ENCODE data around the gene DNAJC13.
"Not testable (repeated sequence)": the region's sequence is repeated elsewhere in the genome, so short reads cannot be mapped to it uniquely, and the experiment has no call there.

Gene DNAJC13

DNA sequence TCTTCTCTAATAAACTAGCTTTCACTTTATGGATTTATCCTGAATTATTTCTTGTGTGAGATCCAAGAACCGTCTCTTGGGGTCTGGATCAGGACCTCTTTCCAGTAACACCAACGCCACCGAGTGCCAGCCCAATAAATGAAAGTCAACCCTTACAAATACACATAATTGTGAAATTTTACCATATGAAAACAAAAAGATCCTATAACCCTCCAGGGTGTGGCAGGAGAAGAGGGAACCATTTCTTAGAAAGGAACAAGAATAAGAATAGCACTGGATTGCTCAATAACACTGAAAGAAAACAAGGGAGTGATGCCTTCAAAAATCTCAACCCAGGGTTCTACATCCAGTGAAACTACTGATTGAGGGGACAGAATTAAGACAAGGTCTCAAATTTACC, 128.2 kb downstream of the DNAJC13 start:
- DNase-seq, result no peak

DNA sequence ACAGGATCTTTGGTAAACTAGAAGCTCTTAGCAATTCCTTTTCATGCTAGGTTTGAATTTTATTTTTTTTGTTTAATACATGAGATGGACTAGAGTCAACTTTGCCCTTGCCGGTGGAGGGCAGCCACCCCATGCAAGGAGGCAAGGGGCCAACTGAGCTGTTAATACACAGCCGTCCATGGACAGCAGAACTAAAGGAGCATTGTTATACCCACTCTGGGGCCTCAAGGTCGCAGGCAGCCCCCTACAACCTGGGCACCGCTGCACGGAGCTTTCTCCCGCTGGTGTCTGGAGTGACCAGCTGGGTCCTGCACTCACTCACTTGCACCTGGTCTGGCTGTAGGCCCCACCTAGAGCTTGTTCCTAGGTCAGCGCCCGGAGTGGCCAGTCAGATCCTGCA, 131.9 kb downstream of the DNAJC13 start:
- no peak for DNase-seq

DNA sequence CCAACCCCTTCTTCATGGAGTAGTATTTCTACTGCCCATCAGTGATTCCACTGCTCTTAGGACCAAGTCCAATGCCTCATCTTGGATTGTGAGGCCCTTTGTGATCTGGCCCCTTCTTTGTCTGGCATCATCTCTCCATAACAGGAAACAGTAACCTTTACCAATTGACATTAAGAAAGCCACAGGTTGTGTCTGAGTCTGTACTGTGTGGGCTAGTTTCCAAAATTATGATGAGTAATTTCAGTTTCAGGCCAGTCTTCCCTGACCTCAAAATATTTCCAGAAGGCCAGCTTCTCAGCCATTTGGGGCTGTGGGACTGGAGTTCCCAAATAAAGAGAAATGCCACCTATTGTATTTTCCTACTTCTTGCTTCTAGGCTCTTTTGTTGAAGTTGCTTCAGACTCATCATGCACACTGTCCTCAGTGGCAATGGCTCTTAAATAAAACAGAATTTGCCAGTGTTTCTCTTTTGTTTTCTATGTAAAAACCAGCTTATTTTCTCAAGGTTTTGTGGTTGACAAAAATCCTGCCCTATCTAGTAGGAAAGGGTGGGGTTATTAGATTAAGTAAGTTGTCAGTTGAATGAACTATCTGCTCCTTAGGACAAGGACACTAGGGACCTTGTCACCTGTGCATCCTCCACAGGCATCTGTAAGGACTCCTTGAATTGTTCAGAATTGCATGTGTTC, 132.7 kb downstream of the DNAJC13 start:
- DNase-seq, result no peak

DNA sequence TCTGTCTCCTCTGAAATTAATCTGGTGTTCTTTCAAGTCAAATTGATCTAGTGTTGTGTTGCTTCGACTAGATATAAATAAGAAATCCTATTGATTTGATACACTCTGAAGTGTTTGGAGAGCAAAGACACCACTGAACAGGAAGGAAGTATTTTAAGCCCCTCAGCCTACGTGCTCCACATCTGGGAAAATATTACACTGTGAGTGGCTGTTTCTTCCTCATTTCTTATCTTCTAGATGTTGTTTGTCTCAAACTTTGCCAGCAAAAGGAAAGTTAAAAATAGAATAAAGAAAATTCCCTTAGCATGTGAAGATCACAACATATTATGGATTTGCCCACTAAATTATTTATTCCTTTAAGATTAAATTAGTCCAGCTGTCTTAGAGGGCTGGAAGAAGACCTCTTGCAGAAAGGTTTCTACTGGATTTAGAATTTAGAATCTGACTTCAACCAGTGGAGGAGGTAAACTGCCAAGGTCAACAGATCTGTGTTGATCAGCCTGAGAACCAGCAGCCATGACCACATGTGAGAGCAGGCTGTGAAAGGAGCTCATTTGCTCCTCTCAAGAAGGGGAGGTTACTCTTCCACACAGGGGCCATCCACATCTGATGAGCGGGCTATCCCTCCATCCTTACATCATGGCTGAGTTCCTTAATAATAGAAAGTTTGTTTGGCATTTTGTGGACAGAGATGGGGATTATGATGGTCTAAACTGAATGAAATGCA, 133.4 kb downstream of the DNAJC13 start:
- no peak for DNase-seq

DNA sequence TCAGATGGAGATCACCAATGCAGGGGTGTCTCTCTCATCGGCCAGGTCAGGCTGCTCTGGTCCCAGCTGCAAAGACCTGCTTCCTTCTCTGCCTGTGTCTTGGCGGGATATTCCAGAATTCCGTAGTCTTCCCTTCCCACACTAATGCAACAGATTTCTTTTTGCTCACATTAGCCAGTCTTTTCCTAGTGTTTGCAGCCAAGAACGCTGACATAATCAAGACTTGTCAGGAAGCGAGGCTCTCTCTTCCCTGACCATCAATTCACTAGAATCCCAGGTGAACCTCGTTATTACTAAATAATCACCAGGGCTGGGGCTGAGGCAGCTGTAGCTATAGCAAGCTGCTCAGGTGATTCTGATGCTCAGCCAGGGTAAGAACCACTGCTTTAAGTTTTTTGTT, 136.5 kb downstream of the DNAJC13 start:
- no peak for DNase-seq

DNA sequence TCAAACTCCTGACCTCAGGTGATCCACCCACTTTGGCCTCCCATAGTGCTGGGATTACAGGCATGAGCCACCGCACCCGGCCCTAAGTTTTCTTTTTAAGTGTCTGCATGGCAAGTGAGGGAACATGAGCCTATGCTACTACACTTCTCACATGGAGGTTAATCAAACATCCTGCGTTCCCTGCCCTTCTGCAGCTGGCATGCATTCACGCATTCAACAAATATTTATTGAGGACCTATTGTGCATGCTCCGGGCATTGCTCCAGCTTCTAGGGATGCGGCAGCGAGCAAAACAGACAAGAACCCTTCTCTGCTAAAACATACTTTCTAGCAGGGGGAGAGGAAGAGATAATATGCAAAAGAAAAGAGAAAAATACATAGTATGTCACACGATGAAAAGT, 137.1 kb downstream of the DNAJC13 start:
- no peak for DNase-seq

DNA sequence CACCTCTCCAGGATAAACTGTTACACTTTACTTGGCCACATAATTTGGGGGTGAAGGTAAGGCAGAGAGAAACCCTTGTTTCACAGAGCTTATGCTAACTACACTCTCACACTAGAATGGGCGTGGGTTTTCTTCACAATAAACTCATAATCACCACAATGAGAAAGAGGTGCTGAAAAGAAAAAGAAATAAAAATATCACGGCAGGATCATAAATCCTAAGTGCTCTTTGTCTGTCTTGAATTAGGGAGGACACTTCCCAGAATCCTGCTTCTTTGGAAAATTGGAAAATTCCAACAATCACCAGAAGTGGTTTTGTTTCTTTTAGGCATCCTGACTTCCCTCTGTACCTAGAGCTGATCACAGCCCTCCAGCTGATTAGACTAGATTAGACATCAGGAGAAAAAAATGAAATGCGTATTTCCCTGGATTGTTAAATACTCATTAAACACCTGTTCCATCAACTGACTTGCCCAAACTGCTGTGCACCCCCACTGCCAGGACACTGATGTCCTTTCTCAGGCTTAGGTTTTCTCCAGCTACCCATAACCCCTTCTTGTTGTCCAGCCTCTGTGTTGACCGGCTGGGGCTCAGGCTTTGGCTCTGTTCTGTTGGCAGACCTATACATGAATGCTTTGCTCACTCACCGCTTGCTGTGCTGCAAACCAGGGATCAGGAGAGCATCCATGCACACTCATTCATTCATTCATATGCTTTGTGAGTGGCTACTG, 138.2 kb downstream of the DNAJC13 start:
- DNase-seq, result no peak

DNA sequence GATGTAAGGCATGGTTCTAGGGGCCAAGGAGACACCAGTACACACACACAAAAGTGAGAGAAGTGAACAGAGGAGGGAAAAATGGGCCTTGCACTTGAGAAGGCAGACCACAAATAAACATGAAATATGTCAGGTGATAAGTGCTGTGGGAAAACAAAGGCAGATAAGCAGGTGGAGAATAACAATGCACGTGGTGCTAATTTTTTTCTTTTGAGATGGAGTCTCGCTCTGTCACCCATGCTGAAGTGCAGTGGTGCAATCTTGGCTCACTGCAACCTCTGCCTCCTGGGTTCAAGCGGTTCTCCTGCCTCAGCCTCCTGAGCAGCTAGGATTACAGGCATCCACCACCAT, 138.7 kb downstream of the DNAJC13 start:
- not testable (repeated sequence) for DNase-seq

DNA sequence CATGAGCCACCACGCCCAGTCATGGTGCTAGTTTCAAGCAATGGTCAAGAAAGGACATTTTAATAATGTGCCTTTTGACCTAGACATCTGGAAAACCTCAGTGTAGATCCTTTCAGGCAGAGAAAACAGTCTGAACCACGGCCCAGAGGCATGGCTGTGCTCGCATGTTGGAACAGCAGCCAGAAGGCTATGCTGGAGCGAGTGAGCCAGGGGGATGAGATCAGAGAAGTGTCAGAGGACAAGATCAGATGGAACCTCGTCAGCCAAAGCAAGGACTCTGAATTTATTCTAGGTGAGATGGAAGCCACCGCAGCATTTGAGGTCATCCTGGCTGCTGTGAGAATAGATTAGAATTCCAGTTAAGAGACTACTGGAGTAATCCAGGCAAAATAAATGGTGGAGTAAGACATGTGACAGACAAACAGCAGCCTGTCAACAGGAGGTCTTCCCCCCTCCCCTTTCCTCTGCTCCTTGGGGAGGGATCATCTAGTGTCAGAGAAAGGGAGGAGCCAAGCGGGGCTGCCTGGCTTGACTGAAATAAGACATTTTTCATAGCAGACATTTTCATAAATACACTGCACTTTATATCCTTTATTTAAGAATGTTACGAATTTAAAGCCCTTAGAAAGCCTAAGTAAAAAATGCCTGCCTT, 139.3 kb downstream of the DNAJC13 start:
- DNase-seq, result no peak

DNA sequence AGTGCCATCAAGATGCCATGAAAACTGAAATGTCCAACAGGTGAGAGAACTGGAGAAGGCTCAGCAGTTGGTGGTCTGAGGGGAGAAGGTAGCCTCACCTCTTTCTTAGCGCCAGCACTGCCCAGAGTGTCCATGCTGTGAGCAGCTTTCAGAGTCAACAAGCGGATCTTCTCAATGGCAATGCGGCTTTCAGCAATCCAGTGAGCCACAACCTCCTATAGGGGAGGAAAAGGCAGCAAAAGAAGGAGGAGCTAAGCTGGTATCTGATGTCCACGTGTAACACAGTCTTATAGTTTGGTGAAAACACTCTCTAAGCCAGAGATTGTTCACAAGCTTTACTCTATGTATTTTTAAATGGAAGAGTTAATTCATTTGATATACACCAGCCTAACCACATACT, 143.7 kb downstream of the DNAJC13 start:
- DNase-seq, result no peak

DNA sequence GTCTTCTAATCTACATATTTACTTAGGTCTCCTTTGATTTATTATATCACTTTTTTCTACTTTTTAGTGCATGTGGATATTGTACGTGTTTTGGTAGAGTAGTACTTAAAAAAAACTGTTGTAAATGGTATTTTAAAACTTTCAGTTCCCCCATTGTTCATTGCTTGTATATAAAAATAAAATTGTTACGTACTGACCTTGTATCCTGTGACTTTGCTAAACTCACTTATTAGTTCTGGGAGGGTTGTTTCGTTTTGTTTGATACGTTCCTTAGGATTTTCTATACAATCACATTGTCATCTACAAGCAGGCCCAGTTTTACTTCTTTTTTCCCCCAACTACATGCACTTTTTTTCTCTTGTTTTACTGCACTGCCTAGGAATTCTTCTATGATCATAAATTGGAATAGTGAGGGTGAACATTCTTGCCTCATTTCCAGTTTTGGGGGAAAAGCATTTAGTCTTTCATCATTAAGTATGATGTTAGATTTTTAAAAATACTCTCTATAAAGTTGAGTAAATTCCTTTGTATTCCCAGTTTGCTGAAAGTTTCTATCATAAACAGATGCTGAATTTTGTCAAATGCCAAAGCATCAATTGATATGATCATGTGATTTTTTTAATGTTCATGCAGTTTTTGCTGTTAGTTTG, 146.2 kb downstream of the DNAJC13 start:
- DNase-seq, result no peak

DNA sequence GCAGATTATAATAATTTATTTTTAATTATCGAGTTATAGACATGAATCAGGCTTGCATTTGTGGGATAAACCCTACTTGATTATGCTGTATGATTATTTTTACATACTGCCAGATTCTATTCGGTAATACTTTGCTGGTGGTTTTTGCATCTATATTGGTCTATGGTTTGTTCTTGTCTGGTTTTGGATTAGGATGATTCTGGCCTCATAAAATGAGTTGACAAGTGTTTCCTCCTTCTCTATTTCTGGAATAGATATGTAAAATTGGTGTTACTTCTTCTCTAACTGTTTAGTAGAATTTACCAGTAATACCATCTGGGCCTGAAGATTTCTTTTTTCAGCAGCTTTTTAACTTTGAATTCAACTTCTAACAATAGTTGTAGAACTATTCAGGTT, 146.8 kb downstream of the DNAJC13 start:
- no peak for DNase-seq

DNA sequence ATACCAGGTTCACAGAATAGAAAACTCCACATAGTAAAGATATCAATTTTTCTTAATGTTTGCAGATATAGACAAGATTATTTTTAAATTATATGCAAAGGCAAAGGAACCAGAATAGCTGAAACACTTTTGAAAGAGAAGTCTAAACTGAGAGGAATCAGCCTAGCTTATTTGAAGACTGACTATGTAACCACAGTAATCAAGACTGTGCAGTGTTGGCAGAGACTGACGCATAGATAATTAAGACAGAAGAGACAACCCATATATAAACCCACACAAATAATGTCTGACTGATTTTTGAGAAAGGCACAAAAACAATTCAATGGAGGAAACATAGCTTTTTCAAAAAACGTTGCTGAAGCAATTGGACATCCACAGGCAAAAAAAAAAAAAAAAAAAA, 151.1 kb downstream of the DNAJC13 start:
- DNase-seq, result no peak

DNA sequence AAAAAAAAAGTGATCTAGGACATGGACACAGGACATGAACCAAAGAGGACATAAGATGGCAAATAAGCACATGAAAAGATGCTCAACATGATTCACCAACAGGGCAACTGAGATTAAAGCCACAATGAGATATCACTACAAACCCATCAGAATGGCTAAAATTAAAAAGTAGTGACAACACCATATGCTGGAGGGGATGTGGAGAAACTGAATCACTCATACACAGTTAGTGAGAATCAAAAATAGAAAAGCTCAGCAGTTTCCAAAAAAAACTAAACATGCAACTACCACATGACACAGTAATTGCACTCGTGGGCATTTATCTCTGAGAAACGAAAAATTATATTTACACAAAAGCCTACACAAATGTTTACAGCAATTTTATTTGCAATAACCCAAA, 151.9 kb downstream of the DNAJC13 start:
- DNase-seq, result no peak

DNA sequence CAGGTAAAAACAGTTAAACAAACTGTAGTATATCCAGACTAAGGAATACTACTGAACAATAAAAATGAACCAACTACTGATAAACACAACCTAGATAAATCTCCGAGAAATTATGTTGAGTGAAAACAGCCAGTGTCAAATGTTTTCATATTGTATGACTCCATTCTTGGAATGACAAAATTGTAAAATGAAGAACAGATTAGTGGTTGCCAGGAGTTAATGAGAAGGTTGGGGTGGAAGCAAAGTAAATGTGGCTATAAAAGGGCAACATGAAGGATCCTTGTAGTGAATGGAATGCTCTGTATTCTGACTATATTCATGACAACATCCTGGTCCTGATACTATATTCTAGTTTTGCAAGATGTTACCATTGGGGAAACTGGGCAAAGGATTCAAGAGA, 152.3 kb downstream of the DNAJC13 start:
- DNase-seq, result no peak

DNA sequence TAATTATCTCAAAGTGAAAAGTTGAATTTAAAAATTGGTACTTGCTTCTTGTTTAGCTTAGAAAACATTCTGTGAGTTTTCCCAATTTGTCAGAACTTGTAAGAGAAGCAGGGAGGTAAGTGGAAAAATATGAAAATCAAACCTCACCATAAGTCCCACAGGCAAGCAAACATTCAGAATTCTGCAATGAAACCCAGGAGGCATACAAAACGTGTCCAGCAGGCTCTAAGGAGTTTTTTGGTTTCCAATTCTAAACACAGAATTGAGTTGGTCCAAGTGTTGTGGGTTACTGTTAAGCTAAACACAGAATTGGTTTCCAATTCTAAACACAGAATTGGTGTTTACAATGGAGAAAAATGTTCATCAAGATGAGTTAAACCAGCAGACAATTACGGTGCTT, 152.7 kb downstream of the DNAJC13 start:
- DNase-seq, result no peak

DNA sequence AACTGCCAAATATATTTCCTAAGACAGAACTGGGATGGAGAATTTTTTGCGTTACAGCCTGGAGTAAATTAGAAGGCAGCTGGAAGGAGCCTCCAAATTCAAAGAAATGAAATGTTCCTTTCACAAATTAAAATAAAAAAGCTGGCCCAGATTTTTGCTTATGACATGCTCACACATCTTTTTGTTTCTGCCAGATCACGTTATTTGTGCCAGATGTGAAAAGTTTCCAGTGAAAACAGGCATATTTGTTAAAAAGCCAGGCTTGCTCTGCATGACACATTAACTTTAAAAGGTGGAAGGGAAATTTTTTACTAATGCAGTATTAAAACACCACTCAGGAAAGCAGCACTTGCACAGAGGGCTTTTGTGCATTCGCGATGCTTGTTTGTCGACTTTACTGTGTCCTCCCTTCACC, 156.5 kb downstream of the DNAJC13 start:
- no peak for DNase-seq

DNA sequence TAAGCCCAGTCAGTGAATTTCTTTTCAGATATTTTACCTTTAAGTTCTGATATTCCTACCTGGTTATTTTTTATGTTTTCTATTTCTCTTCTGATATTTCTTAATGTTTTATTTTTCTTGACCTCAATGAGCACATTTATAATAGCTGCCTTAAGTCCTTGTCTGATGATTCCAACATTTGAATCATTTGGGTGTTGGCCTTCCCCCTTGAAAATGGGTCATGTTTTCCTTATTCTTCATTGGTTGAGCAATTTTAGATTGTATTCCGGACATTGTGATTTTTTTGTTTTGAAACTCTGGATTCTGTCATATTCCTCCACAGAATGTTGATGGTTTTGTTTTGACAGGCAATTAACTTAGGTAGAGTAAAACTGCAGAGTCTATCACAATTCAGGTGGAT, 170.1 kb downstream of the DNAJC13 start:
- DNase-seq, result no peak
